Loucy (cell line): ENCODE measurements around the gene GPHN.
A peak's percentile ranks its signal among the peaks of the same experiment; 100 is the strongest.

Source experiments
- CTCF ChIP-seq: fragments of 200-600 bp; sonication (generic); conservative IDR thresholded peaks from 2 replicates; pipeline ENCODE4 v1.5.1; 2014; ENCODE audit warnings: mild to moderate bottlenecking, antibody characterized with exemption, low read length
- EZH2phosphoT487 ChIP-seq: fragments of 200-600 bp; IDR thresholded peaks from 2 replicates; pipeline ENCODE4 v1.6.1; 2018; ENCODE audit warnings: antibody characterized with exemption, mild to moderate bottlenecking, moderate library complexity, borderline replicate concordance

GRCh38 chr14:67166450-67166853 is 658.5 kb downstream of the GPHN start:
- TF ChIP-seq CTCF (peak; percentile 92), EZH2phosphoT487 (no peak)
